Prostate gland (tissue), 2 donors: ENCODE results near the gene WNT3. TPM values are rescaled to one million over a fixed set of nuclear protein-coding genes. Genes with fewer than 3 reads are reported as not detected.

Experiments used
- DNase-seq: peaks from one replicate; pipeline ENCODE4 v3.0.0-alpha.2; 2019; ENCODE audit warnings: low spot score
- H3K27ac ChIP-seq, 2 donors: fragments of 200-600 bp; sonication (generic); 2 replicates each; pipeline ENCODE4 v1.5.1; 2017 to 2019
- H3K27me3 ChIP-seq: fragments of 200-600 bp; sonication (generic); replicated peaks from 2 replicates; pipeline ENCODE4 v1.5.1; 2019; ENCODE audit not compliant: insufficient read depth
- H3K36me3 ChIP-seq, 2 donors: fragments of 200-600 bp; sonication (generic); 1 replicate in 1 of 2; 2 replicates in 1 of 2; pipeline versions ENCODE4 v1.5.1 to v1.8.1; 2017 to 2019
- H3K4me1 ChIP-seq: fragments of 200-600 bp; sonication (generic); replicated peaks from 2 replicates; pipeline ENCODE4 v1.5.1; 2019
- H3K4me3 ChIP-seq, 2 donors: fragments of 200-600 bp; sonication (generic); 2 replicates each; pipeline ENCODE4 v1.5.1; 2017 to 2019
- H3K9me3 ChIP-seq: fragments of 200-600 bp; sonication (generic); 2 replicates; pipeline ENCODE4 v1.5.1; 2017
- CTCF ChIP-seq, 4 experiments: fragments of 200-600 bp in 2 of 4; fragments of 450-650 bp in 2 of 4; sonication (generic) in 2 of 4; IDR thresholded peaks; 1 replicate in 3 of 4; 2 replicates in 1 of 4; pipeline ENCODE4 v1.5.1; 2016 to 2019; ENCODE audit warnings: antibody characterized with exemption in 4 of 4, mild to moderate bottlenecking in 2 of 4, moderate library complexity in 2 of 4
- POLR2A ChIP-seq: fragments of 450-650 bp; IDR thresholded peaks from one replicate; pipeline ENCODE4 v1.6.1; 2016; ENCODE audit warnings: antibody characterized with exemption, mild to moderate bottlenecking
- POLR2AphosphoS5 ChIP-seq: sonication (generic); formaldehyde crosslinking; IDR thresholded peaks from one replicate; pipeline ENCODE4 v1.6.1; 2017; ENCODE audit warnings: antibody characterized with exemption
- WGBS: methylation state at CpG from one replicate; pipeline ENCODE4 v1.1.5; 2018; 5-methylcytosine and 5-hydroxymethylcytosine counted together
- intact Hi-C: fragments of 100-400 bp; cut with DNase I; formaldehyde crosslinking; loops from one replicate; pipeline ENCODE4 v1.14.2; 2022
- total RNA-seq, 2 donors: library from RNA; depleted of rRNA; stranded (reverse); fragments of >200 nt; gene quantifications; one replicate each; pipeline ENCODE4 v1.1.0, GENCODE V29; 2016

Gene WNT3
- total RNA-seq, 2 donors from 2014 or later: 2.0 to 7.7 TPM

- H3K9me3 ChIP-seq: no peaks in the 10 kb centered on the region
- DNase-seq: no peak
- no peaks in the 10 kb centered on the region for H3K27me3 ChIP-seq
- intact Hi-C loops: no loop called here
- H3K36me3 ChIP-seq: no peaks in the 10 kb centered on the region
- H3K4me1 ChIP-seq: no peaks in the 10 kb centered on the region
- 87% methylated on average over 15 of the region's 15 CpGs for WGBS
- no peak overlapping the region for H3K4me3 ChIP-seq
- no peak overlapping the region for H3K27ac ChIP-seq
- no peak for TF ChIP-seq POLR2AphosphoS5
- no peak for TF ChIP-seq POLR2A
- no peak for TF ChIP-seq CTCF (IDR thresholded peaks at IDR 0.05)
These were observed 44.8 kb downstream of the WNT3 start for GRCh38 chr17:46773676-46774075.

GRCh38 chr17:46773221-46773605 lies 45.3 kb downstream of the WNT3 start:
- Histone ChIP-seq H3K27me3 (no peaks in the 10 kb centered on the region), H3K36me3 (no peaks in the 10 kb centered on the region), H3K4me1 (no peaks in the 10 kb centered on the region), H3K9me3 (no peaks in the 10 kb centered on the region), H3K27ac (no peak overlapping the region), H3K4me3 (no peak overlapping the region)
- DNase-seq: no peak
- TF ChIP-seq CTCF (IDR thresholded peaks at IDR 0.05): no peak
- TF ChIP-seq POLR2A: no peak
- no peak for TF ChIP-seq POLR2AphosphoS5
- 86% methylated on average over 6 of the region's 6 CpGs for WGBS
- intact Hi-C loops: no loop called here

GRCh38 chr17:46772475-46773220 lies 45.8 kb downstream of the WNT3 start:
- DNase-seq: no peak
- no peaks in the 10 kb centered on the region for H3K4me1 ChIP-seq
- TF ChIP-seq POLR2AphosphoS5: no peak
- no peak for TF ChIP-seq CTCF (IDR thresholded peaks at IDR 0.05)
- TF ChIP-seq POLR2A: no peak
- 33% methylated on average over 16 of the region's 16 CpGs for WGBS
- no peak overlapping the region for H3K27ac ChIP-seq
- no peaks in the 10 kb centered on the region for H3K27me3 ChIP-seq
- intact Hi-C loops: no loop called here
- H3K4me3 ChIP-seq: peak overlapping the region; percentile 44 to 49
- H3K9me3 ChIP-seq: no peaks in the 10 kb centered on the region
- H3K36me3 ChIP-seq: no peaks in the 10 kb centered on the region

GRCh38 chr17:46771561-46772474 lies 46.7 kb downstream of the WNT3 start:
- Histone ChIP-seq H3K36me3 (no peaks in the 10 kb centered on the region), H3K4me1 (no peaks in the 10 kb centered on the region), H3K27ac (peak overlapping the region in 1 of 2 donors; percentile 67), H3K9me3 (no peaks in the 10 kb centered on the region), H3K4me3 (peak overlapping the region; percentile 44 to 54), H3K27me3 (no peaks in the 10 kb centered on the region)
- DNase-seq: no peak
- intact Hi-C loops: no loop called here
- WGBS: 2% methylated on average over 63 of the region's 135 CpGs
- TF ChIP-seq POLR2AphosphoS5 (peak; percentile 19), CTCF (IDR thresholded peaks at IDR 0.05) (no peak)
